Measurements from ENCODE around the gene SLC10A3.

SLC10A3 gene

GRCh38 chrX:154490414-154491083 is at the start of gene SLC10A3:
SLC10A3 (minus strand) TSS chrX:154490629; CDS start chrX:154488940, 1,689 bp downstream.
- Histone ChIP-seq H3K4me3 (peak within 1 kb of the TSS; percentile 72), H3K27ac (peak within 1 kb of the TSS; percentile 87 to 88)
- no peak for TF ChIP-seq CTCF (IDR thresholded peaks at IDR 0.05)
- DNase-seq (ENCODE audit: low spot score): peak; percentile 96

- no peak for DNase-seq (ENCODE audit: low spot score)
- Histone ChIP-seq H3K4me3 (no peak overlapping the region), H3K27ac (no peak overlapping the region)
- no peak for TF ChIP-seq CTCF (IDR thresholded peaks at IDR 0.05)
These were observed 48.6 kb upstream of the SLC10A3 start for GRCh38 chrX:154539077-154539476.

GRCh38 chrX:154535892-154536291 is 45.5 kb upstream of the SLC10A3 start:
- no peak for DNase-seq (ENCODE audit: low spot score)
- TF ChIP-seq CTCF (IDR thresholded peaks at IDR 0.05): no peak
- H3K27ac ChIP-seq: no peak overlapping the region
- H3K4me3 ChIP-seq: no peak overlapping the region

GRCh38 chrX:154534526-154535322 is 44.3 kb upstream of the SLC10A3 start:
- DNase-seq (ENCODE audit: low spot score): peak; percentile 89
- Histone ChIP-seq H3K4me3 (no peak overlapping the region), H3K27ac (peak overlapping the region in 1 of 2 donors; percentile 67)
- TF ChIP-seq CTCF (IDR thresholded peaks at IDR 0.05): peak; percentile 99

- no peak for DNase-seq (ENCODE audit: low spot score)
- no peak for TF ChIP-seq CTCF (IDR thresholded peaks at IDR 0.05)
- Histone ChIP-seq H3K4me3 (no peak overlapping the region), H3K27ac (no peak overlapping the region)
These were observed 42.3 kb upstream of the SLC10A3 start for GRCh38 chrX:154532690-154533089.

GRCh38 chrX:154531626-154532025 is 41.2 kb upstream of the SLC10A3 start:
- Histone ChIP-seq H3K4me3 (no peak overlapping the region), H3K27ac (peak overlapping the region; percentile 36 to 86)
- DNase-seq (ENCODE audit: low spot score): peak; percentile 86
- no peak for TF ChIP-seq CTCF (IDR thresholded peaks at IDR 0.05)

Data from coronary artery (tissue), 2 donors.